HepG2 (cell line): ENCODE data around the gene PSMD9. TPM values are rescaled to one million over a fixed set of nuclear protein-coding genes. Genes with fewer than 3 reads are reported as not detected.
A peak's percentile ranks its signal among the peaks of the same experiment; 100 is the strongest.
"Not testable (repeated sequence)": the region's sequence is repeated elsewhere in the genome, so short reads cannot be mapped to it uniquely, and the experiment has no call there.

ENCODE experiments used
- ATAC-seq: fragments of 200-7000 bp; cut with Tn5 transposase; 3 replicates; pipeline ENCODE4 v1.9.1; 2020; ENCODE audit warnings: mild to moderate bottlenecking, moderate library complexity
- BruUV-seq: library from RNA; stranded (reverse); fragments of 400-500 nt; replicated peaks from 2 replicates; lab custom pipeline; 2021; lab: Mats Ljungman, UMichigan
- CTCF ChIA-PET: fragments of 300-600 bp; formaldehyde crosslinking; extraction: SDS; loops from one replicate; lab custom pipeline; 2021; ENCODE audit warnings: low total read pairs, inconsistent platforms, low intra/inter-chr PET ratio; lab: Yijun Ruan, JAX
- POLR2A ChIA-PET: fragments of 350-600 bp; sonication (Branson Sonifier 250); formaldehyde crosslinking; loops from one replicate; lab custom pipeline; 2020; ENCODE audit warnings: antibody characterized with exemption, inconsistent platforms; lab: Yijun Ruan, JAX
- DNase-seq: peaks from one replicate; pipeline ENCODE4 v3.0.0-alpha.2; 2015; ENCODE audit warnings: low spot score
- FAIRE-seq: peaks from 3 replicates; lab custom pipeline; 2011; peaks lifted over from hg19 to GRCh38; lab: Jason Lieb, UNC
- H2AFZ ChIP-seq: one replicate; pipeline ENCODE4 v1.6.1; 2011; ENCODE audit warnings: low read length, inconsistent platforms
- H3K27ac ChIP-seq: fragments of 300-600 bp; 3 replicates; pipeline ENCODE4 v1.8.0; 2011; ENCODE audit warnings: mixed run types, mild to moderate bottlenecking, mixed read lengths, low read length, inconsistent platforms; ENCODE audit not compliant: insufficient read depth; ENCODE audit errors: extremely low read length
- H3K27me3 ChIP-seq, 2 experiments: fragments of 200-600 bp in 1 of 2; 2 replicates in 1 of 2; 3 replicates in 1 of 2; pipeline versions ENCODE4 v1.6.0 to v1.8.0; 2011; ENCODE audit warnings: low read length in 2 of 2, mild to moderate bottlenecking in 2 of 2, moderate library complexity in 2 of 2, inconsistent platforms in 1 of 2; ENCODE audit not compliant: insufficient read depth in 2 of 2, control insufficient read depth in 1 of 2
- H3K36me3 ChIP-seq, 2 experiments: fragments of 200-600 bp in 1 of 2; replicated peaks in 1 of 2; 2 replicates in 1 of 2; 3 replicates in 1 of 2; pipeline versions ENCODE4 v1.5.1 to v1.8.0; 2011; ENCODE audit warnings: low read length in 2 of 2, inconsistent platforms in 1 of 2; ENCODE audit not compliant: insufficient read depth in 2 of 2, control insufficient read depth in 1 of 2
- H3K4me1 ChIP-seq: 2 replicates; pipeline ENCODE4 v1.5.1; 2012; ENCODE audit warnings: low read length, inconsistent platforms; ENCODE audit not compliant: insufficient read depth
- H3K4me2 ChIP-seq: 2 replicates; pipeline ENCODE4 v1.6.0; 2011; ENCODE audit warnings: low read depth, low read length, inconsistent platforms
- H3K4me3 ChIP-seq, 3 experiments: fragments of 200-600 bp in 1 of 3; sonication (generic), shearing (Covaris generic) in 1 of 3; replicated peaks in 1 of 3; 2 replicates each; pipeline ENCODE4 v1.5.1; 2011 to 2016; ENCODE audit warnings: low read length in 3 of 3, inconsistent platforms in 2 of 3, low read depth in 2 of 3, mild to moderate bottlenecking in 2 of 3, control low read depth in 1 of 3, mixed read lengths in 1 of 3; ENCODE audit not compliant: insufficient read depth in 1 of 3
- H3K79me2 ChIP-seq: one replicate; pipeline ENCODE4 v1.6.1; 2011; ENCODE audit warnings: low read length, inconsistent platforms; ENCODE audit not compliant: insufficient read depth
- H3K9ac ChIP-seq: 2 replicates; pipeline ENCODE4 v1.6.0; 2011; ENCODE audit warnings: mild to moderate bottlenecking, low read depth, low read length, inconsistent platforms; ENCODE audit not compliant: insufficient read depth
- H3K9me3 ChIP-seq: 2 replicates; pipeline ENCODE4 v1.5.1; 2012; ENCODE audit warnings: mild to moderate bottlenecking, low read length
- H4K20me1 ChIP-seq: 2 replicates; pipeline ENCODE4 v1.6.0; 2011; ENCODE audit warnings: inconsistent platforms, mild to moderate bottlenecking, low read length, moderate library complexity; ENCODE audit not compliant: insufficient read depth
- HES4 ChIP-seq: sonication (generic); formaldehyde crosslinking; IDR thresholded peaks from 2 replicates; pipeline ENCODE4 v1.9.0; 2021; ENCODE audit warnings: mild to moderate bottlenecking, missing genetic modification reagents, borderline replicate concordance
- KLF13 ChIP-seq: sonication (generic); formaldehyde crosslinking; IDR thresholded peaks from 2 replicates; pipeline ENCODE4 v1.4.0; 2020; ENCODE audit warnings: mild to moderate bottlenecking, missing genetic modification reagents
- KLF16 ChIP-seq, 2 experiments: sonication (generic) in 1 of 2; formaldehyde crosslinking in 1 of 2; IDR thresholded peaks; 2 replicates each; pipeline versions ENCODE4 v1.6.1 to v1.8.0; 2016 to 2023; ENCODE audit warnings: missing genetic modification reagents in 2 of 2, missing compliant biosample characterization in 1 of 2
- YY1 ChIP-seq: IDR thresholded peaks from 2 replicates; pipeline ENCODE4 v1.6.1; 2011; ENCODE audit warnings: low read length, low read depth, moderate library complexity, mild to moderate bottlenecking; ENCODE audit not compliant: insufficient read depth, insufficient replicate concordance
- ZC3H13 ChIP-seq: sonication (generic); formaldehyde crosslinking; IDR thresholded peaks from 2 replicates; pipeline ENCODE4 v1.8.1; 2023; ENCODE audit warnings: mild to moderate bottlenecking, missing genetic modification reagents, moderate library complexity
- ZNF354B ChIP-seq: sonication (generic); formaldehyde crosslinking; IDR thresholded peaks from 2 replicates; pipeline ENCODE4 v1.8.0; 2022; ENCODE audit warnings: mild to moderate bottlenecking, missing genetic modification reagents
- ZNF446 ChIP-seq: sonication (generic); formaldehyde crosslinking; IDR thresholded peaks from 2 replicates; pipeline ENCODE4 v1.5.0; 2020; ENCODE audit warnings: mild to moderate bottlenecking, missing genetic modification reagents
- ZNF501 ChIP-seq: sonication (generic); formaldehyde crosslinking; IDR thresholded peaks from 2 replicates; pipeline ENCODE4 v1.5.1; 2020; ENCODE audit warnings: mild to moderate bottlenecking, moderate library complexity, missing genetic modification reagents
- ZNF563 ChIP-seq: sonication (generic); formaldehyde crosslinking; IDR thresholded peaks from 2 replicates; pipeline ENCODE4 v1.8.0; 2022; ENCODE audit warnings: mild to moderate bottlenecking, moderate library complexity, missing genetic modification reagents
- ZNF737 ChIP-seq: sonication (generic); formaldehyde crosslinking; IDR thresholded peaks from 2 replicates; pipeline ENCODE4 v1.5.0; 2020; ENCODE audit warnings: missing genetic modification reagents, mild to moderate bottlenecking, borderline replicate concordance
- ZNF790 ChIP-seq: sonication (generic); formaldehyde crosslinking; IDR thresholded peaks from 2 replicates; pipeline ENCODE4 v1.8.0; 2022; ENCODE audit warnings: missing genetic modification reagents, mild to moderate bottlenecking, borderline replicate concordance
- ZSCAN12 ChIP-seq: sonication (generic); formaldehyde crosslinking; IDR thresholded peaks from 2 replicates; pipeline ENCODE4 v1.9.0; 2021; ENCODE audit warnings: mild to moderate bottlenecking, missing genetic modification reagents
- whole genome bisulfite sequencing: methylation state at CpG from one replicate; pipeline ENCODE4 v1.1.6; 2017; ENCODE audit warnings: low lambda C conversion rate; 5-methylcytosine and 5-hydroxymethylcytosine counted together
- in situ Hi-C: cut with HindIII; loops from 2 replicates; pipeline ENCODE4 v1.10.0; 2017; ENCODE audit warnings: low pct_unique_long_range_greater_than_20kb; ENCODE audit not compliant: extremely low pct_ligation_motif_present
- intact Hi-C: fragments of 100-400 bp; cut with micrococcal nuclease; formaldehyde crosslinking; loops from one replicate; pipeline ENCODE4 v1.10.0; 2022; ENCODE audit not compliant: unreplicated experiment
- polyA plus RNA-seq, 8 experiments: library from polyadenylated mRNA; depleted of rRNA in 3 of 8; stranded (reverse) in 7 of 8; unstranded in 1 of 8; fragments of >200 nt; fragmentation: Illumina TruSeq in 4 of 8; extraction: Trizol in 4 of 8; gene quantifications; 2 replicates each; pipeline versions ENCODE4 v1.2.1 to v1.2.3, GENCODE V29; 2011 to 2016; ENCODE audit warnings: low read depth in 4 of 8, missing spikeins in 1 of 8, mixed read lengths in 1 of 8; ENCODE audit not compliant: insufficient read depth in 1 of 8
- total RNA-seq, 5 experiments: library from RNA; depleted of rRNA; stranded (reverse); fragments of >200 nt; fragmentation: Illumina TruSeq; extraction: Trizol; gene quantifications; 2 replicates each; pipeline ENCODE4 v1.2.3, GENCODE V29; 2016; ENCODE audit warnings: low read depth in 1 of 5
- TF ChIP-seq, protein P1 (sequence below): sonication (generic); formaldehyde crosslinking; IDR thresholded peaks from 2 replicates; pipeline ENCODE4 v1.5.0; 2020; ENCODE audit warnings: missing genetic modification reagents, mild to moderate bottlenecking, borderline replicate concordance

Gene PSMD9
- total and polyA plus RNA-seq, 2 of the 13 experiments (the other 11 are each of a cell fraction or from before 2014, with no cell fraction given) = 41.4 to 61.1 TPM

GRCh38 chr12:121875582-121875981 is 13.0 kb upstream of the PSMD9 start:
- ATAC-seq = no peak
- peak overlapping the region; percentile 16; the same call in 1 of the 2 replicates for H3K9ac ChIP-seq
- WGBS = 91% methylated on average over 6 of the region's 6 CpGs
- ChIA-PET CTCF (no interaction called here), POLR2A (interaction anchor here (0.9 to 3.7 kb wide), 6 partner anchors 13 to 78 kb away, joined by 3 to 52 read pairs (median 8); partner anchors contain the start of genes HPD, PSMD9 and SETD1B)
- H3K27me3 ChIP-seq = no peaks in the 10 kb centered on the region
- DNase-seq = no peak
- peak overlapping the region; percentile 74 for H3K27ac ChIP-seq
- BruUV-seq = no TSS peak
- TF ChIP-seq KLF16 (CRISPR knock-in tag; IDR thresholded peaks at IDR 0.05) (no peak), ZNF737 (no peak), KLF13 (CRISPR knock-in tag) (no peak)
- no peaks in the 10 kb centered on the region for H4K20me1 ChIP-seq
- no peaks in the 10 kb centered on the region for H3K36me3 ChIP-seq
- H3K4me1 ChIP-seq = peaks cover 29% of the 10 kb centered on the region
- no peaks in the 10 kb centered on the region for H3K9me3 ChIP-seq
- FAIRE-seq = no peak
- in situ Hi-C loops = no loop called here
- no peak overlapping the region for H3K4me3 ChIP-seq
- no peaks in the 10 kb centered on the region for H3K79me2 ChIP-seq
- no peak overlapping the region for H2AFZ ChIP-seq
- intact Hi-C loops = no loop called here
- H3K4me2 ChIP-seq = peak overlapping the region; percentile 22

DNA sequence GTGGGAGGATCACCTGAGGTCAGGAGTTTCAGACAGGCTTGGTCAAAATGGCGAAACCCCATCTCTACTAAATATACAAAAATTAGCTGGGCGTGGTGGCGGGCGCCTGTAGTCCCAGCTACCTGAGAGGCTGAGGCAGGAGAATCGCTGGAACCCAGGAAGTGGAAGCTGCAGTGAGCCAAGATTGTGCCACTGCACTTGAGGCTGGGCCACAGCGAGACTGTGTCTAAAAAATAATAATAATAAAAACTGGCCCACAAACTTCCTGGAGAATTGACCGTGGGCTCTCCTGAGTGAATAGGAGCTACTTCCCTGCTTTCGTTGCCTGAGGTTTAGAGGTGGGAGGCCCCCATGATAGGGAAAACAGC is 12.5 kb upstream of the PSMD9 start:
- 56% methylated on average over 8 of the region's 8 CpGs for WGBS
- TF ChIP-seq, protein P1, sequence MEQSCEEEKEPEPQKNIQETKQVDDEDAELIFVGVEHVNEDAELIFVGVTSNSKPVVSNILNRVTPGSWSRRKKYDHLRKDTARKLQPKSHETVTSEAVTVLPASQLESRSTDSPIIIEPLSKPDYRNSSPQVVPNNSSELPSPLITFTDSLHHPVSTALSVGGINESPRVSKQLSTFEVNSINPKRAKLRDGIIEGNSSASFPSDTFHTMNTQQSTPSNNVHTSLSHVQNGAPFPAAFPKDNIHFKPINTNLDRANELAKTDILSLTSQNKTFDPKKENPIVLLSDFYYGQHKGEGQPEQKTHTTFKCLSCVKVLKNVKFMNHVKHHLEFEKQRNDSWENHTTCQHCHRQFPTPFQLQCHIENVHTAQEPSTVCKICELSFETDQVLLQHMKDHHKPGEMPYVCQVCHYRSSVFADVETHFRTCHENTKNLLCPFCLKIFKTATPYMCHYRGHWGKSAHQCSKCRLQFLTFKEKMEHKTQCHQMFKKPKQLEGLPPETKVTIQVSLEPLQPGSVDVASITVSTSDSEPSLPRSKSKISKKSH (CRISPR knock-in tag) = 0 out of 2 replicates have a peak, but pooled peaks have one; percentile 12
- peak; percentile 12 for TF ChIP-seq YY1
- peak; percentile 22; the same call in 1 of the 2 replicates for TF ChIP-seq ZNF501 (CRISPR knock-in tag)
- 0 out of 2 replicates have a peak, but pooled peaks have one; percentile 57 for TF ChIP-seq ZNF446 (CRISPR knock-in tag)
- TF ChIP-seq HES4 (CRISPR knock-in tag) = peak; percentile 45; the same call in 1 of the 2 replicates
- peak; percentile 66; the same call in 1 of the 2 replicates for TF ChIP-seq ZNF790
- 0 out of 2 replicates have a peak, but pooled peaks have one; percentile 67 for TF ChIP-seq ZNF354B
- TF ChIP-seq ZC3H13 (CRISPR knock-in tag) = 0 out of 2 replicates have a peak, but pooled peaks have one; percentile 1
- TF ChIP-seq ZSCAN12 (CRISPR knock-in tag) = 0 out of 2 replicates have a peak, but pooled peaks have one; percentile 56
- TF ChIP-seq ZNF563 (CRISPR knock-in tag) = peak; percentile 31; the same call in 1 of the 2 replicates
- H3K79me2 ChIP-seq, CTCF ChIA-PET, ATAC-seq, H3K27me3 ChIP-seq, H2AFZ ChIP-seq, H4K20me1 ChIP-seq, in situ Hi-C loops, FAIRE-seq, BruUV-seq, H3K9me3 ChIP-seq, DNase-seq, H3K36me3 ChIP-seq: not testable (repeated sequence)
- peak overlapping the region; percentile 16; the same call in 1 of the 2 replicates for H3K9ac ChIP-seq
- intact Hi-C loops = loop anchor here (2.0 kb wide), 1 partner anchor 17 kb away; the partner anchor contains the start of gene HPD
- H3K27ac ChIP-seq = peak overlapping the region; percentile 74
- POLR2A ChIA-PET = interaction anchor here (0.7 to 3.7 kb wide), 9 partner anchors 10 to 80 kb away, joined by 3 to 52 read pairs (median 4); partner anchors contain the start of genes HPD, PSMD9 and SETD1B
- H3K4me3 ChIP-seq = peak overlapping the region in 1 of 3 experiments; percentile 13; a peak in 1 of 6 replicates
- peaks cover 29% of the 10 kb centered on the region for H3K4me1 ChIP-seq
- H3K4me2 ChIP-seq = peak overlapping the region; percentile 22
